Measurements from ENCODE around the gene H1-8.
"Not testable (repeated sequence)": the region's sequence is repeated elsewhere in the genome, so short reads cannot be mapped to it uniquely, and the experiment has no call there.

The H1-8 gene

GRCh38 chr3:129515108-129515820, 27.7 kb upstream of the H1-8 start:
- DNase-seq, result not testable (repeated sequence)

- DNase-seq, result not testable (repeated sequence)
Measured at GRCh38 chr3:129515821-129516432, 27.0 kb upstream of the H1-8 start.

GRCh38 chr3:129517516-129517915, 25.5 kb upstream of the H1-8 start:
- DNase-seq, result no peak

GRCh38 chr3:129518038-129518561, 24.9 kb upstream of the H1-8 start:
- DNase-seq, result no peak

- no peak for DNase-seq
Measured at GRCh38 chr3:129518581-129518980, 24.4 kb upstream of the H1-8 start.

GRCh38 chr3:129519449-129519848, 23.5 kb upstream of the H1-8 start:
- DNase-seq, result no peak

- DNase-seq, result no peak
Measured at GRCh38 chr3:129519896-129520715, 22.9 kb upstream of the H1-8 start.

GRCh38 chr3:129520960-129521359, 22.0 kb upstream of the H1-8 start:
- DNase-seq, result no peak

- peak in 1 of 2 experiments; percentile 10 for DNase-seq
Measured at GRCh38 chr3:129521611-129522010, 21.4 kb upstream of the H1-8 start.

GRCh38 chr3:129522953-129523352, 20.0 kb upstream of the H1-8 start:
- no peak for DNase-seq

- no peak for DNase-seq
Measured at GRCh38 chr3:129524081-129524480, 18.9 kb upstream of the H1-8 start.

GRCh38 chr3:129525341-129525968, 17.5 kb upstream of the H1-8 start:
- no peak for DNase-seq

GRCh38 chr3:129526121-129526900, 16.7 kb upstream of the H1-8 start:
- no peak for DNase-seq

- DNase-seq, result no peak
Measured at GRCh38 chr3:129527262-129527661, 15.7 kb upstream of the H1-8 start.

- DNase-seq, result no peak
Measured at GRCh38 chr3:129528589-129529100, 14.3 kb upstream of the H1-8 start, which contains the start of gene RHO. Gene RHO (plus strand): TSS chr3:129528639. CDS start chr3:129528734, 95 bp downstream.

GRCh38 chr3:129529436-129530210, 13.4 kb upstream of the H1-8 start:
- DNase-seq, result no peak

- no peak for DNase-seq
Measured at GRCh38 chr3:129530251-129530791, 12.7 kb upstream of the H1-8 start.

GRCh38 chr3:129530821-129531220, 12.2 kb upstream of the H1-8 start:
- DNase-seq, result no peak

- DNase-seq, result no peak
Measured at GRCh38 chr3:129531699-129532098, 11.3 kb upstream of the H1-8 start.

GRCh38 chr3:129532261-129532660, 10.7 kb upstream of the H1-8 start:
- DNase-seq, result no peak

GRCh38 chr3:129533406-129533805, 9.6 kb upstream of the H1-8 start:
- no peak for DNase-seq

All from NCI-H446 (cell line).